ENCODE data around the gene RERE. TPM values are rescaled to one million over a fixed set of nuclear protein-coding genes. Genes with fewer than 3 reads are reported as not detected.

Gene RERE
- polyA plus RNA-seq, 1 of the 3 experiments (the other 2 are of a cell fraction), result 8.1 TPM

GRCh38 chr1:8481650-8482380 is 335.6 kb downstream of the RERE start (continued):
- TF ChIP-seq CTCF (IDR thresholded peaks at IDR 0.05), result no peak

GRCh38 chr1:8478566-8478965 is 338.9 kb downstream of the RERE start:
- no peak overlapping the region for H3K27ac ChIP-seq (ENCODE audit: low read depth in 2 of 2, low read length in 1 of 2)

GRCh38 chr1:8477983-8478362 is 339.5 kb downstream of the RERE start:
- H3K27me3 ChIP-seq (ENCODE audit: insufficient read depth), result no peaks in the 10 kb centered on the region
- no peak for DNase-seq
- H3K36me3 ChIP-seq (replicated peaks in 1 of 2; ENCODE audit: control insufficient read depth in 1 of 2, insufficient read depth in 2 of 2, low read length in 1 of 2), result no peaks in the 10 kb centered on the region
- H3K27ac ChIP-seq (ENCODE audit: low read depth in 2 of 2, low read length in 1 of 2), result peak overlapping the region; percentile 55 to 77
- H3K9me3 ChIP-seq, result no peaks in the 10 kb centered on the region
- no peak overlapping the region for H3K9ac ChIP-seq
- POLR2A ChIA-PET, result interaction anchor here (0.8 kb wide), 1 partner anchor 11 kb away, joined by 4 read pairs; no protein-coding TSS in a partner anchor
- H4K20me1 ChIP-seq (ENCODE audit: insufficient read depth), result no peaks in the 10 kb centered on the region
- CTCF ChIA-PET, result interaction anchor here (0.7 kb wide), 1 partner anchor 284 kb away, joined by 3 read pairs; no protein-coding TSS in a partner anchor
- TF ChIP-seq CTCF (IDR thresholded peaks at IDR 0.05) (no peak), USF2 (IDR thresholded peaks at IDR 0.05; ENCODE audit: borderline replicate concordance, low read depth, low read length) (no peak), GATA2 (CRISPR knock-in tag; IDR thresholded peaks at IDR 0.05) (no peak)
- peaks cover 12% of the 10 kb centered on the region; the same call in 1 of the 2 replicates for H3K79me2 ChIP-seq (ENCODE audit: insufficient read depth)
- H3K4me3 ChIP-seq (ENCODE audit: low read depth in 2 of 2, low read length in 1 of 2), result no peak overlapping the region
- no peaks in the 10 kb centered on the region for H3K9me2 ChIP-seq
- H2AFZ ChIP-seq (ENCODE audit: low read depth), result no peak overlapping the region
- peak overlapping the region; percentile 48; the same call in 1 of the 2 replicates for H3K4me2 ChIP-seq
- H3K4me1 ChIP-seq (ENCODE audit: control insufficient read depth in 1 of 2, insufficient read depth in 2 of 2, low read depth in 1 of 2, low read length in 1 of 2), result peaks cover 32 to 52% of the 10 kb centered on the region in 2 experiments
- H3F3A ChIP-seq (replicated peaks; ENCODE audit: insufficient read depth), result peaks cover 21% of the 10 kb centered on the region
- 95% methylated on average over 2 of the region's 2 CpGs for WGBS (ENCODE audit: low lambda C conversion rate)

More at GRCh38 chr1:8478566-8478965, 338.9 kb downstream of the RERE start:
- H3K4me1 ChIP-seq (ENCODE audit: control insufficient read depth in 1 of 2, insufficient read depth in 2 of 2, low read depth in 1 of 2, low read length in 1 of 2), result peaks cover 27 to 51% of the 10 kb centered on the region in 2 experiments
- no peaks in the 10 kb centered on the region for H3K9me3 ChIP-seq
- H2AFZ ChIP-seq (ENCODE audit: low read depth), result no peak overlapping the region
- POLR2A ChIA-PET, result no interaction called here
- H3K4me3 ChIP-seq (ENCODE audit: low read depth in 2 of 2, low read length in 1 of 2), result no peak overlapping the region
- H3K36me3 ChIP-seq (replicated peaks in 1 of 2; ENCODE audit: control insufficient read depth in 1 of 2, insufficient read depth in 2 of 2, low read length in 1 of 2), result no peaks in the 10 kb centered on the region
- peaks cover 12% of the 10 kb centered on the region; the same call in 1 of the 2 replicates for H3K79me2 ChIP-seq (ENCODE audit: insufficient read depth)
- no peak for DNase-seq
- no peak overlapping the region for H3K4me2 ChIP-seq
- H3K9me2 ChIP-seq, result no peaks in the 10 kb centered on the region
- peaks cover 26% of the 10 kb centered on the region for H3F3A ChIP-seq (replicated peaks; ENCODE audit: insufficient read depth)
- H4K20me1 ChIP-seq (ENCODE audit: insufficient read depth), result no peaks in the 10 kb centered on the region
- no peaks in the 10 kb centered on the region for H3K27me3 ChIP-seq (ENCODE audit: insufficient read depth)
- TF ChIP-seq MEF2A (IDR thresholded peaks at IDR 0.05; ENCODE audit: borderline replicate concordance, low read depth) (no peak), USF2 (IDR thresholded peaks at IDR 0.05; ENCODE audit: borderline replicate concordance, low read depth, low read length) (no peak)
- CTCF ChIA-PET, result interaction anchor here (0.7 to 1.2 kb wide), 3 partner anchors 83 to 248 kb away, joined by 3 to 4 read pairs (median 4); no protein-coding TSS in a partner anchor
- no peak overlapping the region for H3K9ac ChIP-seq

Data from SK-N-SH (cell line).